Ishikawa (cell line): Measurements from ENCODE around the gene NAV2.

Experiments
- CEBPB ChIP-seq: IDR thresholded peaks from 2 replicates; pipeline ENCODE4 v1.6.1; 2012
- CREB1 ChIP-seq: IDR thresholded peaks from 2 replicates; pipeline ENCODE4 v1.6.1; 2012; ENCODE audit warnings: low read depth
- EGR1 ChIP-seq: IDR thresholded peaks from 2 replicates; pipeline ENCODE4 v1.6.1; 2012
- EP300 ChIP-seq: IDR thresholded peaks from 2 replicates; pipeline ENCODE4 v1.6.1; 2012; ENCODE audit warnings: borderline replicate concordance
- FOXM1 ChIP-seq: IDR thresholded peaks from 2 replicates; pipeline ENCODE4 v1.6.1; 2012; ENCODE audit warnings: low read depth, borderline replicate concordance
- MAX ChIP-seq: IDR thresholded peaks from 2 replicates; pipeline ENCODE4 v1.6.1; 2012
- NFIC ChIP-seq: IDR thresholded peaks from 2 replicates; pipeline ENCODE4 v1.6.1; 2012
- RAD21 ChIP-seq: IDR thresholded peaks from 2 replicates; pipeline ENCODE4 v1.6.1; 2012; ENCODE audit warnings: low read depth
- REST ChIP-seq: IDR thresholded peaks from 2 replicates; pipeline ENCODE4 v1.6.1; 2012; ENCODE audit warnings: low read depth, mild to moderate bottlenecking
- TAF1 ChIP-seq: IDR thresholded peaks from 2 replicates; pipeline ENCODE4 v1.6.1; 2012; ENCODE audit warnings: low read depth, mild to moderate bottlenecking
- TCF12 ChIP-seq: IDR thresholded peaks from 2 replicates; pipeline ENCODE4 v1.6.1; 2012; ENCODE audit warnings: low read depth
- TEAD4 ChIP-seq: IDR thresholded peaks from 2 replicates; pipeline ENCODE4 v1.6.1; 2012
- USF1 ChIP-seq: IDR thresholded peaks from 2 replicates; pipeline ENCODE4 v1.6.1; 2012
- YY1 ChIP-seq: IDR thresholded peaks from 2 replicates; pipeline ENCODE4 v1.6.1; 2012; ENCODE audit warnings: low read depth
- ZBTB7A ChIP-seq: IDR thresholded peaks from 2 replicates; pipeline ENCODE4 v1.6.1; 2012; ENCODE audit warnings: low read depth

Gene NAV2

GRCh38 chr11:20027556-20028013 lies 314.9 kb downstream of the NAV2 start:
- TF ChIP-seq ZBTB7A (no peak), TEAD4 (no peak), EGR1 (no peak), RAD21 (no peak), YY1 (no peak), USF1 (no peak), MAX (no peak), CEBPB (no peak)

GRCh38 chr11:20029193-20029592 lies 316.6 kb downstream of the NAV2 start:
- TF ChIP-seq TAF1 (no peak), NFIC (peak; percentile 50; the same call in 1 of the 2 replicates)

- no peak for TF ChIP-seq RAD21
- no peak for TF ChIP-seq CEBPB
- no peak for TF ChIP-seq FOXM1
- TF ChIP-seq REST, result no peak
- TF ChIP-seq ZBTB7A, result no peak
- no peak for TF ChIP-seq USF1
- no peak for TF ChIP-seq EGR1
- no peak for TF ChIP-seq TEAD4
- no peak for TF ChIP-seq TAF1
- no peak for TF ChIP-seq EP300
- TF ChIP-seq TCF12, result no peak
- TF ChIP-seq YY1, result no peak
- TF ChIP-seq NFIC, result no peak
- no peak for TF ChIP-seq MAX
- TF ChIP-seq CREB1, result no peak
Observed at GRCh38 chr11:20030472-20030871, 317.8 kb downstream of the NAV2 start.

- no peak; the same call in 1 of the 2 replicates for TF ChIP-seq CEBPB
- TF ChIP-seq RAD21, result no peak
- no peak; the same call in 1 of the 2 replicates for TF ChIP-seq USF1
- peak; percentile 18 for TF ChIP-seq MAX
- no peak for TF ChIP-seq CREB1
- TF ChIP-seq FOXM1, result peak; percentile 88; the same call in 1 of the 2 replicates
- no peak for TF ChIP-seq ZBTB7A
- TF ChIP-seq NFIC, result peak; percentile 89
- no peak for TF ChIP-seq YY1
- peak; percentile 94 for TF ChIP-seq EP300
- peak; percentile 94 for TF ChIP-seq TCF12
- no peak for TF ChIP-seq EGR1
- no peak for TF ChIP-seq TAF1
- peak; percentile 80 for TF ChIP-seq TEAD4
- 0 out of 2 replicates have a peak, but pooled peaks have one; percentile 8 for TF ChIP-seq REST
Observed at GRCh38 chr11:20031155-20032001, 318.7 kb downstream of the NAV2 start.

GRCh38 chr11:20032127-20032526 lies 319.5 kb downstream of the NAV2 start:
- TF ChIP-seq MAX (peak; percentile 3; the same call in 1 of the 2 replicates), TAF1 (no peak)
